ENCODE measurements around the gene RFX3. TPM values are rescaled to one million over a fixed set of nuclear protein-coding genes. Genes with fewer than 3 reads are reported as not detected.

Gene RFX3
- total and polyA plus RNA-seq, 2 donors (not counting 3 experiments of a cell fraction or from before 2014, with no cell fraction given) = 4.8 to 10.5 TPM

DNA sequence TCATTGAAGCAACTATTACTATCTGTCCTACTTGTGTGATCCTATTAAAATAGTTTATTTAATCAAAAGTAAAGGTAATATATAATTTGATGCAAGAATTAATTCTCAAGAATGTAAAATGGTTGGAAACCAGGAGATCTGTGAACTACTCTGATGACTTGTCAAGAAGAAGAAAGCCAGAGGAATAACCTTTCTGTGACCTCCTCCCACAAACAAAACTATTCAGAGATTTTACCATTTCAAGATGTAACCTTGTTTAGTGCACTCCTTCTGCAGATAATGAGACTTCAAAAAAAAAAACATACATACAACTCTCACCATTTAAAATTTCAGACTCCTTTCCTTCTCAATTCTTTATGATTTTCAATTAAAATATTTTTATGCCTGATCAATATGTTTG lies 79.5 kb downstream of the RFX3 start:
- no peak for TF ChIP-seq JUN (IDR thresholded peaks at IDR 0.05; ENCODE audit: borderline replicate concordance, insufficient read depth, insufficient read length, low read depth)
- TF ChIP-seq, protein P1, sequence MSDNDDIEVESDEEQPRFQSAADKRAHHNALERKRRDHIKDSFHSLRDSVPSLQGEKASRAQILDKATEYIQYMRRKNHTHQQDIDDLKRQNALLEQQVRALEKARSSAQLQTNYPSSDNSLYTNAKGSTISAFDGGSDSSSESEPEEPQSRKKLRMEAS (IDR thresholded peaks at IDR 0.05; ENCODE audit: insufficient read depth, insufficient read length) = no peak
- TF ChIP-seq POLR2AphosphoS5 (IDR thresholded peaks at IDR 0.05; ENCODE audit: insufficient read depth, low read depth, low read length) = no peak
- TF ChIP-seq, protein P2, sequence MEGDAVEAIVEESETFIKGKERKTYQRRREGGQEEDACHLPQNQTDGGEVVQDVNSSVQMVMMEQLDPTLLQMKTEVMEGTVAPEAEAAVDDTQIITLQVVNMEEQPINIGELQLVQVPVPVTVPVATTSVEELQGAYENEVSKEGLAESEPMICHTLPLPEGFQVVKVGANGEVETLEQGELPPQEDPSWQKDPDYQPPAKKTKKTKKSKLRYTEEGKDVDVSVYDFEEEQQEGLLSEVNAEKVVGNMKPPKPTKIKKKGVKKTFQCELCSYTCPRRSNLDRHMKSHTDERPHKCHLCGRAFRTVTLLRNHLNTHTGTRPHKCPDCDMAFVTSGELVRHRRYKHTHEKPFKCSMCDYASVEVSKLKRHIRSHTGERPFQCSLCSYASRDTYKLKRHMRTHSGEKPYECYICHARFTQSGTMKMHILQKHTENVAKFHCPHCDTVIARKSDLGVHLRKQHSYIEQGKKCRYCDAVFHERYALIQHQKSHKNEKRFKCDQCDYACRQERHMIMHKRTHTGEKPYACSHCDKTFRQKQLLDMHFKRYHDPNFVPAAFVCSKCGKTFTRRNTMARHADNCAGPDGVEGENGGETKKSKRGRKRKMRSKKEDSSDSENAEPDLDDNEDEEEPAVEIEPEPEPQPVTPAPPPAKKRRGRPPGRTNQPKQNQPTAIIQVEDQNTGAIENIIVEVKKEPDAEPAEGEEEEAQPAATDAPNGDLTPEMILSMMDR (IDR thresholded peaks at IDR 0.05; ENCODE audit: extremely low read depth in 1 of 2, insufficient read depth in 1 of 2, low read depth in 1 of 2, low read length in 2 of 2) = no peak
- no peak for TF ChIP-seq MYC (IDR thresholded peaks at IDR 0.05; ENCODE audit: low read depth, low read length)
- no peak for TF ChIP-seq FOS (IDR thresholded peaks at IDR 0.05; ENCODE audit: borderline replicate concordance, insufficient read depth, low read length)
- FAIRE-seq = no peak

More for the DNA sequence above, 79.5 kb downstream of the RFX3 start:
- Histone ChIP-seq H3K36me3 (ENCODE audit: control insufficient read depth in 2 of 2, extremely low read depth in 1 of 2, insufficient read depth in 2 of 2, low read length in 2 of 2) (no peaks in the 10 kb centered on the region), H3K79me2 (ENCODE audit: control insufficient read depth, insufficient read depth, low read length) (no peaks in the 10 kb centered on the region), H3K4me3 (replicated peaks in 1 of 3; ENCODE audit: insufficient read depth in 1 of 3, low read depth in 1 of 3, low read length in 3 of 3) (no peak overlapping the region), H3K4me2 (ENCODE audit: insufficient read depth, low read length) (no peak overlapping the region), H3K9ac (replicated peaks; ENCODE audit: extremely low read depth, insufficient read depth, low read length) (no peak overlapping the region), H4K20me1 (replicated peaks; ENCODE audit: control insufficient read depth, extremely low read depth, insufficient read depth, low read length) (no peaks in the 10 kb centered on the region), H3K4me1 (ENCODE audit: control insufficient read depth, extremely low read depth, insufficient read depth, low read length) (no peaks in the 10 kb centered on the region), H3K27ac (ENCODE audit: insufficient read depth, low read depth, low read length) (no peak overlapping the region), H3K9me3 (replicated peaks; ENCODE audit: control insufficient read depth, insufficient read depth, low read length) (no peaks in the 10 kb centered on the region), H3K27me3 (ENCODE audit: control insufficient read depth in 2 of 2, insufficient read depth in 2 of 2, low read length in 2 of 2) (no peaks in the 10 kb centered on the region), H2AFZ (ENCODE audit: low read depth, low read length) (no peak overlapping the region), H3K9me1 (replicated peaks; ENCODE audit: control insufficient read depth, extremely low read depth, insufficient read depth, low read length) (no peaks in the 10 kb centered on the region)
- DNase-seq (ENCODE audit: low read depth, low spot score) = no peak
- ChIA-PET CTCF (no interaction called here), POLR2A (no interaction called here)
- no TSS peak for BruUV-seq (replicated peaks)
- dilution Hi-C loops (cut with MboI; ENCODE audit: extremely low pct_ligation_motif_present, low sequenced_read_pairs) (no loop called here), intact Hi-C loops (cut with micrococcal nuclease) (no loop called here)
